ENCODE measurements around the gene LAMA5.

The LAMA5 gene

GRCh38 chr20:62316331-62317166 is 50.6 kb downstream of the LAMA5 start:
- DNase-seq, result no peak
- no peaks in the 10 kb centered on the region for H3K4me1 ChIP-seq (ENCODE audit: low read length)
- no peaks in the 10 kb centered on the region for H3K36me3 ChIP-seq (replicated peaks; ENCODE audit: insufficient read depth, low read length)
- no peaks in the 10 kb centered on the region for H3K27me3 ChIP-seq (replicated peaks; ENCODE audit: insufficient read depth, low read length)
- no peaks in the 10 kb centered on the region for H3K9me3 ChIP-seq (replicated peaks; ENCODE audit: insufficient read depth, low read length)
- no peak overlapping the region for H3K27ac ChIP-seq (ENCODE audit: low read length)
- TF ChIP-seq EZH2phosphoT487 (IDR thresholded peaks at IDR 0.05; ENCODE audit: low read length), result no peak
- TF ChIP-seq CTCF (IDR thresholded peaks at IDR 0.05; ENCODE audit: low read length), result no peak
- TF ChIP-seq EZH2 (optimal IDR thresholded peaks at IDR 0.05; ENCODE audit: low read depth, low read length), result no peak
- no peaks in the 10 kb centered on the region for H4K20me1 ChIP-seq (ENCODE audit: insufficient read depth, low read length)
- no peaks in the 10 kb centered on the region for H3K9me2 ChIP-seq (replicated peaks; ENCODE audit: insufficient read depth, low read length)
- no peaks in the 10 kb centered on the region for H3K79me2 ChIP-seq (ENCODE audit: low read length)
- peaks cover 6% of the 10 kb centered on the region; the same call in 1 of the 2 replicates for H3F3A ChIP-seq (ENCODE audit: insufficient read depth, low read length)
- no peak overlapping the region for H3K9ac ChIP-seq (ENCODE audit: low read length)
- no peak overlapping the region for H2AFZ ChIP-seq (ENCODE audit: low read length)
- no peak overlapping the region for H3K4me2 ChIP-seq (ENCODE audit: low read depth, low read length)
- no peak overlapping the region for H3K4me3 ChIP-seq (ENCODE audit: low read length)

- Histone ChIP-seq H3K36me3 (replicated peaks; ENCODE audit: insufficient read depth, low read length) (no peaks in the 10 kb centered on the region), H2AFZ (ENCODE audit: low read length) (no peak overlapping the region), H3K27me3 (replicated peaks; ENCODE audit: insufficient read depth, low read length) (no peaks in the 10 kb centered on the region), H3K9me2 (replicated peaks; ENCODE audit: insufficient read depth, low read length) (no peaks in the 10 kb centered on the region), H4K20me1 (ENCODE audit: insufficient read depth, low read length) (no peaks in the 10 kb centered on the region), H3K4me1 (ENCODE audit: low read length) (no peaks in the 10 kb centered on the region), H3K79me2 (ENCODE audit: low read length) (no peaks in the 10 kb centered on the region), H3K4me3 (ENCODE audit: low read length) (no peak overlapping the region), H3K4me2 (ENCODE audit: low read depth, low read length) (no peak overlapping the region), H3K9me3 (replicated peaks; ENCODE audit: insufficient read depth, low read length) (no peaks in the 10 kb centered on the region), H3K27ac (ENCODE audit: low read length) (no peak overlapping the region), H3F3A (ENCODE audit: insufficient read depth, low read length) (peaks cover 4% of the 10 kb centered on the region; the same call in 1 of the 2 replicates), H3K9ac (ENCODE audit: low read length) (no peak overlapping the region)
- DNase-seq, result no peak
- TF ChIP-seq EZH2phosphoT487 (IDR thresholded peaks at IDR 0.05; ENCODE audit: low read length) (no peak), EZH2 (optimal IDR thresholded peaks at IDR 0.05; ENCODE audit: low read depth, low read length) (no peak), CTCF (IDR thresholded peaks at IDR 0.05; ENCODE audit: low read length) (no peak)
These were observed 51.3 kb downstream of the LAMA5 start for GRCh38 chr20:62315773-62316172.

GRCh38 chr20:62314711-62315302 is 52.3 kb downstream of the LAMA5 start:
- no peaks in the 10 kb centered on the region for H3F3A ChIP-seq (ENCODE audit: insufficient read depth, low read length)
- DNase-seq, result no peak

More at GRCh38 chr20:62314711-62315302, 52.3 kb downstream of the LAMA5 start:
- H3K4me3 ChIP-seq (ENCODE audit: low read length), result no peak overlapping the region
- no peak overlapping the region for H2AFZ ChIP-seq (ENCODE audit: low read length)
- H3K4me2 ChIP-seq (ENCODE audit: low read depth, low read length), result no peak overlapping the region
- TF ChIP-seq EZH2 (optimal IDR thresholded peaks at IDR 0.05; ENCODE audit: low read depth, low read length) (no peak), EZH2phosphoT487 (IDR thresholded peaks at IDR 0.05; ENCODE audit: low read length) (no peak), CTCF (IDR thresholded peaks at IDR 0.05; ENCODE audit: low read length) (no peak)
- no peaks in the 10 kb centered on the region for H4K20me1 ChIP-seq (ENCODE audit: insufficient read depth, low read length)
- H3K9me3 ChIP-seq (replicated peaks; ENCODE audit: insufficient read depth, low read length), result no peaks in the 10 kb centered on the region
- H3K9me2 ChIP-seq (replicated peaks; ENCODE audit: insufficient read depth, low read length), result no peaks in the 10 kb centered on the region
- H3K4me1 ChIP-seq (ENCODE audit: low read length), result no peaks in the 10 kb centered on the region
- no peak overlapping the region for H3K27ac ChIP-seq (ENCODE audit: low read length)
- no peaks in the 10 kb centered on the region for H3K79me2 ChIP-seq (ENCODE audit: low read length)
- H3K27me3 ChIP-seq (replicated peaks; ENCODE audit: insufficient read depth, low read length), result no peaks in the 10 kb centered on the region
- no peaks in the 10 kb centered on the region for H3K36me3 ChIP-seq (replicated peaks; ENCODE audit: insufficient read depth, low read length)
- no peak overlapping the region for H3K9ac ChIP-seq (ENCODE audit: low read length)

Measured in MM.1S (cell line).